BE2C (cell line): ENCODE data around the gene STK11.

Experiments
- DNase-seq: peaks from one replicate; pipeline ENCODE4 v3.0.0-alpha.2; 2020
- H3K27me3 ChIP-seq: fragments of 250-450 bp; sonication (Bioruptor Pico); 2 replicates; pipeline ENCODE4 v1.5.1; 2020; ENCODE audit warnings: mild to moderate bottlenecking
- H3K36me3 ChIP-seq: fragments of 250-450 bp; sonication (Bioruptor Pico); 2 replicates; pipeline ENCODE4 v1.5.1; 2020; ENCODE audit warnings: mild to moderate bottlenecking
- H3K4me1 ChIP-seq: fragments of 250-450 bp; sonication (Bioruptor Pico); 2 replicates; pipeline ENCODE4 v1.5.1; 2020
- H3K4me3 ChIP-seq: 2 replicates; pipeline ENCODE4 v1.5.1; 2011; ENCODE audit warnings: low read depth, low read length
- H3K9me3 ChIP-seq: fragments of 250-450 bp; sonication (Bioruptor Pico); 2 replicates; pipeline ENCODE4 v1.5.1; 2020
- TF ChIP-seq, protein P1 (sequence below): IDR thresholded peaks from 2 replicates; pipeline ENCODE4 v1.5.1; 2012; ENCODE audit warnings: mild to moderate bottlenecking, low read depth, low read length

Gene STK11

DNA sequence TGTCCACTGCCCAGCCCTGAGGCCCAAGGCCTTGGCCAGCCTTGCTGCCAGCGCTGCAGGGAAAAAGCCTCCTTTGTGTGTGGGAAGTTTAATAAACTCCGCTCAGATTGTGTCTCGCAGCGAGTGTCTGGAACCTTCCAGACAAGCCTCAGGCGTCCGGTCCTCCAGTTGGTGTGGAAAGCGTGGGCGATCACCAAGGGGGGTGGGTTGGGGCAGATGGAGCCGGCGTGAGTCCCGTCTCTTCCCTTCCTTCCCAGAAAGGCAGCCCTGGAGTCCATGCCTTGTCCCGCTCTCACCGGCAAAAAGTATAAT is 4.6 kb downstream of the STK11 start:
- peaks cover 29% of the 10 kb centered on the region for H3K36me3 ChIP-seq
- DNase-seq, result no peak
- no peaks in the 10 kb centered on the region for H3K27me3 ChIP-seq
- no peaks in the 10 kb centered on the region for H3K9me3 ChIP-seq
- no peak overlapping the region for H3K4me3 ChIP-seq
- TF ChIP-seq, protein P1, sequence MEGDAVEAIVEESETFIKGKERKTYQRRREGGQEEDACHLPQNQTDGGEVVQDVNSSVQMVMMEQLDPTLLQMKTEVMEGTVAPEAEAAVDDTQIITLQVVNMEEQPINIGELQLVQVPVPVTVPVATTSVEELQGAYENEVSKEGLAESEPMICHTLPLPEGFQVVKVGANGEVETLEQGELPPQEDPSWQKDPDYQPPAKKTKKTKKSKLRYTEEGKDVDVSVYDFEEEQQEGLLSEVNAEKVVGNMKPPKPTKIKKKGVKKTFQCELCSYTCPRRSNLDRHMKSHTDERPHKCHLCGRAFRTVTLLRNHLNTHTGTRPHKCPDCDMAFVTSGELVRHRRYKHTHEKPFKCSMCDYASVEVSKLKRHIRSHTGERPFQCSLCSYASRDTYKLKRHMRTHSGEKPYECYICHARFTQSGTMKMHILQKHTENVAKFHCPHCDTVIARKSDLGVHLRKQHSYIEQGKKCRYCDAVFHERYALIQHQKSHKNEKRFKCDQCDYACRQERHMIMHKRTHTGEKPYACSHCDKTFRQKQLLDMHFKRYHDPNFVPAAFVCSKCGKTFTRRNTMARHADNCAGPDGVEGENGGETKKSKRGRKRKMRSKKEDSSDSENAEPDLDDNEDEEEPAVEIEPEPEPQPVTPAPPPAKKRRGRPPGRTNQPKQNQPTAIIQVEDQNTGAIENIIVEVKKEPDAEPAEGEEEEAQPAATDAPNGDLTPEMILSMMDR, result no peak
- H3K4me1 ChIP-seq, result peaks cover 19% of the 10 kb centered on the region

DNA sequence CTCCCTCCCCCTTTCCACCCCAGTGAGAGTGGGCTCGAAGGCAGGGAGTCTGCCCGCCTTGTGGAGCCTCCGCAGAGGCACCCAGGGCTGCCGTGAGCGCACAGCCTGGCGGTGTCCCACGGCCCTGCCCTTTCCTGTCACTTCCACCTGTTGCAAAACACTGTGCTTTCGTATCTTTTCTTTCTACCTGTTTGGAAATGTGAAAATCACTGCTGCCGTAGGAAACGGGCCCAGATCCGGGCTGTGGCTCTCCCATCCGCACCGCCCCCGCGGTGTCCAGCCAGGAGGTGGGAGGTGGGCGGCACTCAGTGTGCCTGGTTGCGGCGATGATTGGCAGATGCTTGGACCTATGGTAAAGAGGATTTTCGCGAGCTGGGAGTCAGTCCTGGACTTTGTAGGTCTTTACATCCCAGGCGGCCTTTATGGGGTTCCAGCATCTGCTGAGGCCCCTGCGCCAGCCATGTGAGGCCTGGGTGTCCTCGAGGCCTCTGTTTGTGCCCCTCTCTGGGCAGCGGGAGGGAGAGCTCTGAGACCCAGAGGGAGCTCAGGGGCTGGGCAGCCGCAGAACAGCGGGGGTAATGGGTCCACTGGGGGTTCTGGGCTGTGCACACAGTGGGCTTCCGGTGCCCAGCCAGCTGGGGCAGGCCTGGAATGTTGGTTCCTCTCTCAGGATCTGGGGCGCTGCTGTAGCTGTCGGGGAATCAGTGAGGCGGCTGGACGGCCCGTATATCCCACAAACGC is 6.1 kb downstream of the STK11 start:
- Histone ChIP-seq H3K36me3 (peaks cover 29% of the 10 kb centered on the region), H3K4me1 (peaks cover 22% of the 10 kb centered on the region)

DNA sequence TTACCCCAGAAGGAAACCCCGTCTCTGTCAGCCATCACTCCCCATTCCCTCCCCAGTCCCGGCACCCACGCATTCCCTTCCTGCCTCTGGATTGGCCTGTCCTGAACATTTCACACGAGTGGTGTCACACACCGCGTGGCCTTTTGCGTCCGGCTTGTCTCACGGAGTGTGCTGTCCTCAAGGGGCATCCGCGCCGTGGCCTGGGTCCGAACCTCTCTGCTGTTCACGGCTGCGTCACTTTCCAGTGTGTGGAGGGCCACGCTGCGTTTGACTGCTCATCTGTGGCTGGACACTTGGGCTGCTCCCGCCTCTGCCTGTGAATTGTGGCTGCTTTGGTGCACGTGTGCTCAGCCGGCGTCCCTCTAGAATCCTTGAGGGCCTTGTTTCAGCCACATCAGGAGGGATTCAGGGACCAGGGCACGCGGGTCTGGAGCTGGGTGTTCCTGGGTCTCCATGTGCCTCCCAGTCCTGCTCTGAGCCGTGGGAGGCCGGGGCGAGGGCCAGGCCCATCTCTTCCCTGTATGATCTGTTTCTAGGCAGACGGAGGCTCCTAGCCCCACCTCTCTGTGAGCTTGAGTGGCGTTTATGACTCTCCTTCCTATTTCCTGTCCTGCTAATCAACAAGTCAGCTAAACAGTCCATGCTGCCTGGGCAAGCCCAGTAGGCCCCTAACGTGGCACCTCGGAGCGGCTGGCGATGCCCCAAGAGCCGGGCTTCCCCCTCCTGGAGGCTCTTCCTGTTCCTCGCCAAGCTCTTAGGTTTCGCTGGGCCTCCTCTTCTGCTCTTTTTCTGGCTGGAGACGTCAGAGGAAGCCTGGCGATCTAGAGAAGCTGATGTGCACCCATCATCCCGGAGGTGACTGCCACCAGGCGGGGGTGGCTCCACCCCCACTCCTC is 8.1 kb downstream of the STK11 start:
- H3K36me3 ChIP-seq, result peaks cover 29% of the 10 kb centered on the region

More for the DNA sequence above, 6.1 kb downstream of the STK11 start:
- Histone ChIP-seq H3K9me3 (no peaks in the 10 kb centered on the region), H3K27me3 (no peaks in the 10 kb centered on the region), H3K4me3 (no peak overlapping the region)
- DNase-seq, result no peak
- TF ChIP-seq, protein P1, result no peak

DNA sequence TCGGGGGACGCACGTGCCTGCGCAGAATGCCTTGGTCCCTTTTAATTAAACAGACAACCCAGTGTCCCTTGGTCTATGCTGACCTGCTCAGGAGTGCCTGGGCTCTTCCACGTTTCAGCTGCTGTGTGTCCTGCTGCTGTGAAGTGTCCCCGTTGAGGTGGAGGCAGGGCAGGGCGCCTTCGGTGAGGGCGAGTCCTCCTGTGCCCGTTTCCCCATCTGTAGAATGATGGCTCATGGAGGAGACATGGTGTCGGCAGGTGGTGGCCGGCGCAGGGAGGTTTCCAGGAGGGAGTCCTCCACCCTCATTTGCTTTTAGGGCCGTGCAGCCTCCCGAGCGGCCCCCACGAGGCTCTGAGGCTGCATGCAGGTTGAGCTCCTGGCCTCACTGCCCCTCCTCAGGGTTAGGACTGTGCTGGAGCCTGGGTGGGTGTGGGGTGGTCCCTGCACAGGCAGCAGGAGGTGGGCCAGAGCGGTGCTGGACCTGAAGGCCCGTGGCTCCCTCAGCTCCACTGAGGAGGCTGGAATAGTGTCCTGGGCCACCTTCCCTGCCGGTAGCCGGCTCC is 8.8 kb downstream of the STK11 start:
- peak; percentile 3 for DNase-seq
- TF ChIP-seq, protein P1, result no peak
- Histone ChIP-seq H3K27me3 (no peaks in the 10 kb centered on the region), H3K4me1 (peaks cover 22% of the 10 kb centered on the region), H3K4me3 (no peak overlapping the region), H3K9me3 (no peaks in the 10 kb centered on the region), H3K36me3 (peaks cover 23% of the 10 kb centered on the region)

More for the DNA sequence above, 8.1 kb downstream of the STK11 start:
- peak; percentile 47 for DNase-seq
- Histone ChIP-seq H3K4me3 (no peak overlapping the region), H3K27me3 (no peaks in the 10 kb centered on the region), H3K9me3 (no peaks in the 10 kb centered on the region), H3K4me1 (peaks cover 22% of the 10 kb centered on the region)
- TF ChIP-seq, protein P1, result no peak

DNA sequence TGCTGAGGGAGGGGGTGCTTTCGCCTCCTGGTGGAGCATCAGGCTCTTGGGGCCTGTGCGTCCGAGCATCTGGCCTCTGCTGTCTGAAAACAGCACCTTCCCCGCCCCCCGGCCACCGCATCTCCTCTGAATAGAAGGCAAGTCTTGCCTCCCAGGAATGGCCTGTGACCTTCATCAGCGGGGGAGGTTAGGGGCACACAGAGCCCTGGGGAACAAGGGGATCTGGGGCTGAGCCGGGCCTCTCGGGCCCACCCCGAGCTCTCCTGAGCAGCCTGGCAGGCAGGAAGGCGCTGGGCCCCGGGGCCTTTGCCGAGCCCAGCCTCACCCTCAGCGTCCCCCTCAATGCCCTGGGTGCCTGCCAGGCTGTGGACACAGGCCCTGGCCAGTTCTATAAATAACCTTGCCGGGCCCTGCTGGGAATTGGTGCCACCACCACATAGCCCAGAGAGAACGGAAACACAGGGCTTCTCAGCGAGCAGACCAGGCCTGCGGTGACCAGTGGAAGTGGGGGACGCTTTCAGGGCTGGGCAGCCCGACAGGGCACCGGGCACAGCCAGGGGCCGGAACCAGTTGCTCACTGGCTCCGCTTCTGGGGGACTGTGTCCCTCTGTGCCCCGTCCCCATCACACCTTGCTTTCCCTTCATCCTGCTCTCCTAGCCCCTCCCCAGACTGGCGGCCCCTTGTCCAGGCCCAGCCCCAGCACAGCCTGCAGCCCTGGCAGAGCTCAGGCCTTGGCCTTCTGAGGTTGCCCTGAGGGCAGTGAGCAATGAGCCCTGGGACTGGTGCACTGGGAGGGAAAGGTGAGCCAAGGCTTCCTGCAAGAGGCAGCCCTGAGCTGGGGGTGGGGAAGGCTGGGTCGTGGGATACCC is 9.5 kb downstream of the STK11 start:
- peaks cover 22% of the 10 kb centered on the region for H3K4me1 ChIP-seq
- no peaks in the 10 kb centered on the region for H3K27me3 ChIP-seq
- TF ChIP-seq, protein P1, result no peak; the same call in 1 of the 2 replicates
- DNase-seq, result peak; percentile 54
- peaks cover 18% of the 10 kb centered on the region for H3K36me3 ChIP-seq
- no peaks in the 10 kb centered on the region for H3K9me3 ChIP-seq
- H3K4me3 ChIP-seq, result no peak overlapping the region
